Retinal pigment epithelial cell (primary cell): ENCODE data around the gene SPINK8.

Experiments
- DNase-seq: peaks from one replicate; pipeline ENCODE4 v3.0.0-alpha.2; 2010; ENCODE audit warnings: low read depth
- H3K4me3 ChIP-seq: 2 replicates; pipeline ENCODE4 v1.5.1; 2011; ENCODE audit warnings: mild to moderate bottlenecking, low read length, control low read depth, moderate library complexity
- TF ChIP-seq, protein P1 (sequence below): conservative IDR thresholded peaks from 2 replicates; pipeline ENCODE4 v1.5.1; 2011; ENCODE audit warnings: low read depth, low read length, control low read depth, inconsistent platforms

SPINK8 gene

DNA sequence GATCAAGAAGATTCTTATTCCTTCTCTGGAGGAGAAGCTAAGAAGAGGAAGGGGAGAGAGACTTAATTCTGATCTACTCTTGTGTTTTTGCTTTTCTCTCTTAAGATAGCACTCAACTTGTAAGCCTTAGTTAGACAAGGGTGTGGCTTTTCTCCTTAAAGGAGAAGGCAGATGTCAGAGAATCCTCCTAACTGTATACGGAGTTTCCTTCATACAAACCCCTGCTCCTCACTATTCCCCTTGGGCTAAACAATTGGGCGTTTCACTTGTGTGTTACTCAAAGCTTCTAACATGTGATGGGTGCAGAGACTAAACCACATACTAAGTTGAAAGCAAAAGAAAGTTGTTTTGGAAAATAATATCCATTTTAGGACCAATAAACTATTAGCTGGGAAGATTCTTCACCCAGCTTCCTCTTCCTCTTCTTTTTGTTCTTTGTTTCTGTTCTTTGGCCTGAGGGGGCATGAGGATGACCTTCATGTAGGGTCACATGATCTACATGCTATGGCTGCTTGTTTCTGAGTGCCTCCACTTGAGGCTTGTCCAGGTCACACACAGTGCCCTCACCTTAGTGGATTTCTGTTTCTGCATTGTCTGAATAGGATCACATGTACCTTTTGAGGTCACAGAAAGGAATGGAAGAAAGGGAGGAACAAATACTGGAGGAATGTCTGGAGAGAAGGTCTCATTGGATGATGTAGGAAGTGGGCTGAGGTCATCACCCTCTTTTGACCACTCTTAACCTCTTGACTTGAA lies 14.6 kb downstream of the SPINK8 start:
- DNase-seq: no peak
- no peak overlapping the region for H3K4me3 ChIP-seq
- TF ChIP-seq, protein P1, sequence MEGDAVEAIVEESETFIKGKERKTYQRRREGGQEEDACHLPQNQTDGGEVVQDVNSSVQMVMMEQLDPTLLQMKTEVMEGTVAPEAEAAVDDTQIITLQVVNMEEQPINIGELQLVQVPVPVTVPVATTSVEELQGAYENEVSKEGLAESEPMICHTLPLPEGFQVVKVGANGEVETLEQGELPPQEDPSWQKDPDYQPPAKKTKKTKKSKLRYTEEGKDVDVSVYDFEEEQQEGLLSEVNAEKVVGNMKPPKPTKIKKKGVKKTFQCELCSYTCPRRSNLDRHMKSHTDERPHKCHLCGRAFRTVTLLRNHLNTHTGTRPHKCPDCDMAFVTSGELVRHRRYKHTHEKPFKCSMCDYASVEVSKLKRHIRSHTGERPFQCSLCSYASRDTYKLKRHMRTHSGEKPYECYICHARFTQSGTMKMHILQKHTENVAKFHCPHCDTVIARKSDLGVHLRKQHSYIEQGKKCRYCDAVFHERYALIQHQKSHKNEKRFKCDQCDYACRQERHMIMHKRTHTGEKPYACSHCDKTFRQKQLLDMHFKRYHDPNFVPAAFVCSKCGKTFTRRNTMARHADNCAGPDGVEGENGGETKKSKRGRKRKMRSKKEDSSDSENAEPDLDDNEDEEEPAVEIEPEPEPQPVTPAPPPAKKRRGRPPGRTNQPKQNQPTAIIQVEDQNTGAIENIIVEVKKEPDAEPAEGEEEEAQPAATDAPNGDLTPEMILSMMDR: no peak

DNA sequence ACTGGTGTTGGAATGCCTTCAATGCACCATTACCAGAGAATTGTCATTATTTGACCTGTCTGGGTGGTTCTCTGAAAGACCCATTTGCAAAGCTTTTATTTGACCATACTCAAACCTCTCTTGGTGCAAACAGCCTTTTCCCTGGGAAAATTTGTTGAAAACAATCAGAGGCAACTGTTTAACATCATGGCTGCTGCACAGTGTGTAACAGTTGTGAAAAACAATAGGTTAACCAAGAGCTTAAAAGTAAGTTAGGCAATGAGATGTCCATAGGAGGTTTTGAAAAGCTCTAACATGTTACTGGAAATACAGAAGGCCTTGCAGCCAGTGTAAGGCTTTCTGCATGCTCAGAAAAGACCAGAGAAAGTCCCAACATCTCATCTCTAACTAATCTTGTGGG lies 18.9 kb downstream of the SPINK8 start:
- H3K4me3 ChIP-seq: no peak overlapping the region
- no peak for DNase-seq
- TF ChIP-seq, protein P1: no peak

DNA sequence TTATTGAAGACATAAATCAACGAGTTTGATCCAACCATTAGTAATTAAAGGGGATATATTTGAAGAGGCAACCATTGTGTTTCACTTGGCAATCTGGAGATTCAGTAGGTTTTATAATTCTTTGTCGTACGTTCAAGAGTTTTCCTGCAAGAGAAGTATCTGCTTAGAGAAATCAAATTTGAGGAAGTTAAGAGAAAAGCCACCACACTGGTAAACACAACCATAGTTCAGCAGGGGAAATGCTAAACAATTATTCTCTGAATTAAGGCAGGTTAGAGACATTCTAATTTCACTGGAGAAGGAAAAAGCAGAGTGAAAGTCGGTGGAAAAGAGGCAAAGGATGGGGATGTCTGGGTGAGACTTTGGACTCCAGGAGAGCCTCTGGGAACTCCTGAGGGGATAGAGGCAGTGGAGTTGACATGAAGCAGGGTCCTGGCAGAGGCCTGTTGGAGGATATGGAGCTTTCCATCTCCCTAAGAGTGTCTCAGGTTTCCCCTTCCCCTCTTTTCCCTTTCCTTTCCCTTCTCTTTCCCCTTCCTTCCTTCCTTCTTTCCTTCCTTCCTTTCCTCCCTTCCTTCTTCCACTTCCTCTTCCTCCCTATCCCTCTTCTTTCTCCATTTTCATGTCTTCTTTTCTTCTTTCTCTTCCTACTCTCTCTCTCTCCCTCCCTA lies 26.5 kb downstream of the SPINK8 start:
- TF ChIP-seq, protein P1: no peak
- DNase-seq: no peak
- no peak overlapping the region for H3K4me3 ChIP-seq

DNA sequence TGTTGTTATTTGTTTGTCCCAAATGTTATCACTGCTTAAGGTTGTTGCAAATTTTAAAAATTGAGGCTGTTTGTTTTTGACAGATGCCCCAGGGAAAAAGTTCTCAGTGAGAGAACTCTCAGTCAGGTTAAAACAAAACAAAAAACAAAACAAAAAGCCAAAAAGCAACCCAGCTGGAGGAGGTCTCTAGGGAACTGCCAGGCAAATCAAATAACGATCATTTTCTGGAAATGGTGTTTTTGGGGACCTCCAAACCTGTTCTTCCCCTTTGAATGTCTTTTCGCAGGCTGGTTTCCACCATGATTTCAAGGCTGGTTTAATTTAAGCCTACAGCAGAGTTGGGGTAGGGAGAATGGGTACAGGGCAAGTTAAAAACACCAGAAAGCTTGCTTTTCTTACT lies 27.2 kb downstream of the SPINK8 start:
- DNase-seq: no peak
- TF ChIP-seq, protein P1: no peak
- no peak overlapping the region for H3K4me3 ChIP-seq

DNA sequence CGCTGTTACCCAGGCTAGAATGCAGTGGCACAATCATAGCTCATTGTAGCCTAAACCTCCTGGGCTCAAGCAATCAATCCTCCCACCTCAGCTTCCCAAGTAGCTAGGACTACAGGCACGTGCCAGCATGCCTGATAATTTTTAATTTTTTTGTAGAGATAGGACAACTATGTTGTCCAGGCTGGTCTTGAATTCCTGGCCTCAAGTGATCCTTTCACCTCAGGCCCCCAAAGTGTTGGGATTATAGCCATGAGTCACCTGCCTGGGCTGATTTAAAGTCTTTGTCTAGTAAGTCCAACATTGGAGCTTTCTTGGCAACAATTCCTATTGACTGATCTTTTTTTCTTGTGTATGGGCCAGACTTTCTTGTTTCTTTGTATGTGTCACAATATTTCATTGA lies 28.1 kb downstream of the SPINK8 start:
- TF ChIP-seq, protein P1: no peak
- no peak for DNase-seq
- H3K4me3 ChIP-seq: no peak overlapping the region

DNA sequence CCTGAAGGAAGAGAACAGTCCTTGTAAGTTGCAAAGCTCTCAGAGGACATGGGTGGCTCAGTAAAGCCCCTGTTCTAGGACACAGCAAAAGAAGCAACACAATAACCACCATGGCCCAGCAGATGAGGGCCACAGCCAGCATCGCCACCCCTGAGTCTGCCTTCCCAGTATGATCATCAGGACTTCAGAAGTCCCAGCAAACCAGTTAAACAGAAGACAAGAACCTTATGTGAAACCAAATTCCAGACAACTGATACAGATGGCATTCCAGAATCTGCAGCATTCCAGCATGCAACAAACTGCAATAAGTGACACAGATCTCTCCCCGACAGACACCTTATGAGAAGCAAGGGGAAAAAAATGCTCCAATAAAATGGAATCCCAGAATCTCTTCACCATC lies 30.4 kb downstream of the SPINK8 start:
- TF ChIP-seq, protein P1: no peak
- DNase-seq: no peak
- H3K4me3 ChIP-seq: no peak overlapping the region

DNA sequence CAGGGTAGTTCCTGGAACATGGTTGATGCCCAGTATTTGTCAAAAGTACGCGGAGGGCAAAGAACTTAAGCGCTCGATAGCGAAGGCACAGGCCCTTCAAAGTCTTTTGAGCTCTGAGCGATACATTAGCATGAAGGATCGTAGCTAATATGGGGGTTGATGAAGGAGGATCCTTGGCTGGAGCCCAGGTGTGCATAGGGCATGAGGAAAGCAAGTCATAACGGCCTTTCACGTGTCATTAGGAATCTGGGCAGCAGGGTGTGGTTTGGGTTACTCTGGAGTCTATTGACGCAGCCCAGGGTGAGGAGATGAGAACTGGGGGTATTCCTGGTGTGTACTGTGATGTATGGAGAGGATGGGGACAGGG lies 31.7 kb downstream of the SPINK8 start:
- peak; percentile 18 for DNase-seq
- TF ChIP-seq, protein P1: no peak
- H3K4me3 ChIP-seq: peak overlapping the region; percentile 81
